ENCODE results near the gene RASIP1.
"Not testable (repeated sequence)": the region's sequence is repeated elsewhere in the genome, so short reads cannot be mapped to it uniquely, and the experiment has no call there.

The RASIP1 gene, protein sequence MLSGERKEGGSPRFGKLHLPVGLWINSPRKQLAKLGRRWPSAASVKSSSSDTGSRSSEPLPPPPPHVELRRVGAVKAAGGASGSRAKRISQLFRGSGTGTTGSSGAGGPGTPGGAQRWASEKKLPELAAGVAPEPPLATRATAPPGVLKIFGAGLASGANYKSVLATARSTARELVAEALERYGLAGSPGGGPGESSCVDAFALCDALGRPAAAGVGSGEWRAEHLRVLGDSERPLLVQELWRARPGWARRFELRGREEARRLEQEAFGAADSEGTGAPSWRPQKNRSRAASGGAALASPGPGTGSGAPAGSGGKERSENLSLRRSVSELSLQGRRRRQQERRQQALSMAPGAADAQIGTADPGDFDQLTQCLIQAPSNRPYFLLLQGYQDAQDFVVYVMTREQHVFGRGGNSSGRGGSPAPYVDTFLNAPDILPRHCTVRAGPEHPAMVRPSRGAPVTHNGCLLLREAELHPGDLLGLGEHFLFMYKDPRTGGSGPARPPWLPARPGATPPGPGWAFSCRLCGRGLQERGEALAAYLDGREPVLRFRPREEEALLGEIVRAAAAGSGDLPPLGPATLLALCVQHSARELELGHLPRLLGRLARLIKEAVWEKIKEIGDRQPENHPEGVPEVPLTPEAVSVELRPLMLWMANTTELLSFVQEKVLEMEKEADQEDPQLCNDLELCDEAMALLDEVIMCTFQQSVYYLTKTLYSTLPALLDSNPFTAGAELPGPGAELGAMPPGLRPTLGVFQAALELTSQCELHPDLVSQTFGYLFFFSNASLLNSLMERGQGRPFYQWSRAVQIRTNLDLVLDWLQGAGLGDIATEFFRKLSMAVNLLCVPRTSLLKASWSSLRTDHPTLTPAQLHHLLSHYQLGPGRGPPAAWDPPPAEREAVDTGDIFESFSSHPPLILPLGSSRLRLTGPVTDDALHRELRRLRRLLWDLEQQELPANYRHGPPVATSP

DNA sequence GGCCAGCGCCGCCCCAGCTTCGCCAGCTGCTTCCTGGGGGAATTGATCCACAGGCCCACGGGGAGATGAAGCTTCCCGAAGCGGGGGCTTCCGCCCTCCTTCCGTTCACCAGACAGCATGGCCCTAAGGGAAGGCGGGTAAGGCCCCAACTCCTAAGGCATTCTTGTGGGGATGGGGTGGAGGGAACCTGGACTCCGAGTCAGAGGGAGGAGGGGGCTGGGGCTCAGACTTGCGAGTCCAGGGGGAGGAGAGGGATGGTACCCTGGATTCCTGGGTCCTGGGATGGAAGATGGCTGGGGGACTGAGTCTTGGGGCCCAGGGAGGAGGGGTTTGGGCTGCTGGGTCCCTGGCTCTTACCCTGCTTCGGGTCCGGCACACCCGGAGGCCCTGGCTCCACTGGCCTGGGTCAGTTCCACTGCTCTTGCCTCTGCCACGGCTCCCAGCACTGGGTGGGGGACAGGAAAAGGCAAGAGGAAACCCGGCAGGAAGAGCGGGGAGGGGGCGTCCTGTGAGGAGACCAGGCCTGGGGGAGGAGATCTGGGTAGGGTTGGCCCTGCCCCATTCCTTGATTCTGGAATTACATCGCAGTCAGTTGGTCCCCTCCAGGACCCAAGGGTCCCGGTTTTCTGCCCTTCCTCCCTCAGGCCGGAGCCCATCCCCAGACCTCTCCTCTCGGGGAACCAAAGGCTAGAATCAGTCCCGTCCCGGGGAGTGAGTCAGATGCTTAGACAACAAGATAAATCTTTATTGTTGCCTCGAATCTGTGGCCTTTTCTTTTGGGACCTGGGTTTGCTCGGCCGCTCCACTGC is at the start of gene RASIP1:
RASIP1 (minus strand) TSS at position 447 of the 809 bp plus-strand sequence; CDS start at position 119, 328 bp downstream.
- no peak for DNase-seq

DNA sequence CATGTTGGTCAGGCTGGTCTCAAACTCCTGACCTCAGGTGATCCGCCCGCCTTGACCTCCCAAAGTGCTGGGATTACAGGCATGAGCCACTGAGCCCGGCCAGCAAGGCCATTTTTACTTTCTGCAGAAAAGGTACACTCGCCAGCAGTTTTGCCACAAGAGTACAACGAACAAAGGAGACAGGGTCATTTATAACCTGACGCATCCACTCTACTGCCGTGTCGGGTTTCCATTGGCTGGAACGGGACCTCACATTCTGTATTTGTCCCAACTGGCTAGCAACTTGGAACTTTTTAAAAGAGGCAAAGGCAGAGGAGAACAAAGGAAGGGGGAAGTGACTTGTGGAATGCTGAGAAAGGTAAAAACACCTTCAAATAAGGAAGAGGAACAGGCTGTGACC is 46.9 kb upstream of the RASIP1 start:
- not testable (repeated sequence) for DNase-seq

DNA sequence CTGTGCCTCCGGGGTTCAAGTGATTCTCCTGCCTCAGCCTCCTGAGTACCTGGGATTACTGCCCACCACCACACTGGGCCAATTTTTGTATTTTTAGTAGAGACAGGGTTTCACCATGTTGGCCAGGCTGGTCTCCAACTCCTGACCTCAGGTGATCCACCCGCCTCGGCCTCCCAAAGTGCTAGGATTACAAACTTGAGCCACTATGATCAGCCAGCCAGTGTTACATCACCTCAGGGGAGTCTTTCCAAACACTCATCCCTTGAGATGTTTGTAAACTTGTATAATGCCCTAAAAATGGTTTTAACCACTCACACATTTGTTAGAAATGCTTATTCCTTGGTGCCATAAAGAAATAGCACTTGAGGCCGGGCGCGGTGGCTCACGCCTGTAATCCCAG is 46.0 kb upstream of the RASIP1 start:
- DNase-seq = not testable (repeated sequence)

DNA sequence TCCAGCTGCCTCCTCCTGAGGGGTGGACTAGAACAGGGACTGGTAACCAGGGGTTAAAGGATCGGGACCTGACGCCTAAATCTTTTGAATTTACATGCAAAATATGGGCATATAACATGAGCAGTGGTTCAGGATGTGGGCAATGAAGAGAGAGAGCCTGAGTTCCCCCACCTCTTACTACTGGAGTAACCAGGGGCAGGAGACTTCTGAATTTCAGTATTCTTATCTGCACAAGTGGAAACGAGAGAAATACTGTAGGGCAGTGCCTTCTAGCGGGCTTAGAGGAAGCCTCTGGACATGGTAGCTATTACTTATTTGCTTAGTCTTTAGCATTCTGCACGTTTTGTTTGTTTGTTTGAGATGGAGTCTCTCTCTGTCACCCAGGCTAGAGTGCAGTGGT is 44.1 kb upstream of the RASIP1 start:
- no peak for DNase-seq

DNA sequence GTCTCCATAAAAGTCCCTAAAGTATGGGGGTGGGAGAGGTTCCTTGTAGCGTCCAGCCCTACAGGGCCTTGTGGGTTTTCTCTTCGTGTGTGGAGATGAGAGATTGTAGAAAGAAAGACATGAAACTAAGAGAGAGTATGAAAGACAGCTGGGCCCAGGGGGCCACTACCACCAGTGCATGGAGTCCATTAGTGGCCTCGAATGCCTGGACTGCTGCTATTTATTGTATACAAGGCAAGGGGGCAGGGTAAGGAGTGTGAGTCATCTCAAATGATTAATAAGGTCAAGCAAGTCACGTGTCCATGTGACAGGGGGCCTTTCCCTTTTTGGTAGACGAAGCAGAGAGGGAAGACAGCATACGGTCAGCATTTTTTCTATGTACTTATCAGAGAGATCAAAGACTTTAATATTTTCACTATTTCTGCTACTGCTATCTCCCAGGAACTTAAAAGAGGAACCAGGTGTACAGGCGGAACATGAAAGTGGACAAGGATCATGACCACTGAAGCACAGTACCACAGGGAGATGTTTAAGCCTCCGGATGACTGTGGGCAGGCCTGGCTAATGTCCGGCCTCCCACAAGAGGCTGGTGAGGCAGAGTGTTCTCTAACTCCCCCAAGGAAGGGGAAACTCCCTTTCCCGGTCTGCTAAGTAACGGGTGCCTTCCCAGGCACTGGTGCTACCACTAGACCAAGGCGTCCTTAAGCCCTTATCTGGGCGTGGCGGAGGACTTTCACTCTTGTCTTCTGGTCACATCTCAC is 40.4 kb upstream of the RASIP1 start:
- DNase-seq = no peak

DNA sequence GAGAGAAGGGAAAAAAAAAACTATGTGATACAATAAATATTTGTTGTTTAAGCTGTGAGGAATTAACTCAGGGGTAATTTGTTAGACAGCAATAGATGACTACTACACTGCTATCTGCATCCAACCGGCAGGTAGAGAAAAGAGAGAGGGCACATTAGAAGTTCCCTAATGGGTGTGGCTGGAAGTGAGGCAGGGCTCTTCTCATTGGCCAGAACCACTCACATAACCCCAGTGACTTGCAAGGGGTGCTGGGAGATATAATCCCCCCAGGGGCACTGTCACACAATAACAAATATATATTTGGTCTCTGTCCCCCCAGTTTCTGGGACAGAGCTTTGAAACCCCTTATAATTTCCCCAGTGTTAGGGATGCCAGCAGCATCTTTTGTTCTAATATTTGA is 39.2 kb upstream of the RASIP1 start:
- no peak for DNase-seq

DNA sequence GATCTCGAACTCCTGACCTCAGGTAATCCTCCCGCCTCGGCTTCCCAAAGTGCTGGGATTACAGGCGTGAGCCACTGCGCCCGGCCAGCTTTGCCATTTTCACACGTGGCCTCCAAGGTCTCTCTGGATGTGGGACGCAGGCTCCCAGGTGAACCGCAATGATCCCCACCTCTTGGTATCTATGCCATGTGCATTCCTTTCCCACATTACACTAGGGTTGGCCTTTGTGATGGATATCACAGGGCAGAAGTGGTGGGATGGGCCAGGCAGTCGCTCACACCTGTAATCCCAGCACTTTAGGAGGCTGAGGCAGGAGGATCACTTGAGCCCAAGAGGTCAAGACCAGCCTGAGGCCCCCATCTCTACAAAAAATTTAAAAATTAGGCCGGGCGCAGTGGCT is 37.3 kb upstream of the RASIP1 start:
- DNase-seq = no peak

DNA sequence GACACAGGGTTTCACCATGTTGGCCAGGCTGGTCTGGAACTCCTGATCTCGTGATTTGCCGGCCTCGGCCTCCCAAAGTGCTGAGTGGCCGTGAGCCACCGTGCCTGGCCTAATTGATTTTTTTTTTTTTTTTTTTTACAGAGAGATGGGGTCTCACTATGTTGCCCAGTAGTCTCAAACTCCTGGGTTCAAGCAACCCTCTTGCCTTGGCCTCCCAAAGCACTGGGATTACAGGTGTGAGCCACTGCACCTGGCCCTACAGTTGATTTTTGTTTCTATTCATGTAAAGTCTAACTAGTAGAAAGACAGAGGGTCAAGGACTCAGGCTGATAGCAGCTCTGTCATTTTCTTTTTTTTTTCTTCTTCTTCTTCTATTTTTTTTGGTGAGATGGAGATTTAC is 36.7 kb upstream of the RASIP1 start:
- DNase-seq = no peak

DNA sequence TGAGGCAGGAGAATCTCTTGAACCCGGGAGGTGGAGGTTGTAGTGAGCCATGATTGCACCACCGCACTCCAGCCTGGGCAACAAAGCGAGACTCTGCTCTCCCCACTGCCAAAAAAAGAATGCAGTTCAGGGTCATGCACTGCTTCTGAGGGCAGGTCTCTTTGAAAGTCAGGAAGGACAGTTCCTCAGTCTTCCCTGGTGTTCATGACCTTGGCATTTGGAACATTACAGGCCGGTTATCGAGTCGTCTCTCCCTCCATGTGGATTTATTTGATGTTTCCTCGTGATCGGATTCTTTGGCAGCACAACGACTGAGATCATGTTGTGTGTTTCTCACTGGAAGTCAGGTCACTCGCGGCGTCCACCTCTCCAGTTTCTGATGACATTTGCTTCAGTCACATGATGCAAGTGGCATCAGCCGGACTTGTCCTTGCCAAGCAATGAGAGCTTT is 32.1 kb upstream of the RASIP1 start:
- DNase-seq = no peak

DNA sequence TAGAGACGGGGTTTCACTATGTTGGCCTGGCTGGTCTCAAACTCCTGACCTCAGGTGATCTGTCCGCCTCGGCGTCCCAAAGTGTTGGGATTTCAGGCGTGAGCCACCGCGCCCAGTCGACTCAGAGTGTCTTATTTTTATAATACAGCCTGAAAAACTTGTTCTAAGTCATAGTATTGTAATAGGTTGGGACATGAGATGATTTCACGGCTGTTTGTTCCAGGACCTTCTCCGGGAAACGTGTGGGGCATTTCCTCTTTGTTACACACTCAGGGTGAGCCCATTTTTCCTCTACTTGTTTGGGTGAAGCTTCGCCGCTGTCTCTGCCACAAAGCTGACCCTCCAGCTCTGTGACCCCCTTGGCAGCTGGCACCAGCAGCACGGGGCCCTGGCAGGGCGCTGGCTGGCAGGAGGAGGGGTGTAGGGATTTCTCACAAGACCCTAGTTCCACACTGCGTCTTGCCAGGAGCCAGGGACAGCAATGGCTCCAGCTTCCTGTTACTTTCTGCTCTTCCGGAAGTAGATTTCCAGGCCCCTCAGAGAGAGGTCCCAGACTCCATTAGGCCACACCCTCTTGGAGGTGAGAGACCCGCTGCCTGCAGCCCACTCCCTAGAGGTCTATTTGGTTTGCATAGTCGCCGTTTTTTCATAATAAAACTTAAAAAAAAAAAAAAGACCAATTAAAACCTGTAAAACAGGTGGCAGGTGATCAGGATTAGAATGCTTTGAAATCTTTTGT is 30.5 kb upstream of the RASIP1 start:
- no peak for DNase-seq

DNA sequence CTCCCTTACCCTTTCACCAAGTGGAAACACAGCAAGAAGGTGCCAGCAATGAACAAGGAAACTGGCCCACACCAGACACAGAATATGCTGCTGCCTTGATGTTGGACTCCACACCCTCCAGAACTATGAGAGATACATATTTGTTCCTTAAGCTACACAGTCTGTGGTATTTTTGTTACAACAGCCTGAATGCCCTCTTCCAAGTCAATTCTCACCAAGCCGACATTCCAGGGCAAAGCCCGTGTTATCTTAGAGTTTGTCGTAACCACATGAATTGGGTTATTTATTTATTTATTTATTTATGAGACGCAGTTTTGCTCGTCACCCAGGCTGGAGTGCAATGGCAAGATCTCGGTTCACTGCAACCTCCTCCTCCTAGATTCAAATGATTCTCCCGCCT is 29.9 kb upstream of the RASIP1 start:
- no peak for DNase-seq

DNA sequence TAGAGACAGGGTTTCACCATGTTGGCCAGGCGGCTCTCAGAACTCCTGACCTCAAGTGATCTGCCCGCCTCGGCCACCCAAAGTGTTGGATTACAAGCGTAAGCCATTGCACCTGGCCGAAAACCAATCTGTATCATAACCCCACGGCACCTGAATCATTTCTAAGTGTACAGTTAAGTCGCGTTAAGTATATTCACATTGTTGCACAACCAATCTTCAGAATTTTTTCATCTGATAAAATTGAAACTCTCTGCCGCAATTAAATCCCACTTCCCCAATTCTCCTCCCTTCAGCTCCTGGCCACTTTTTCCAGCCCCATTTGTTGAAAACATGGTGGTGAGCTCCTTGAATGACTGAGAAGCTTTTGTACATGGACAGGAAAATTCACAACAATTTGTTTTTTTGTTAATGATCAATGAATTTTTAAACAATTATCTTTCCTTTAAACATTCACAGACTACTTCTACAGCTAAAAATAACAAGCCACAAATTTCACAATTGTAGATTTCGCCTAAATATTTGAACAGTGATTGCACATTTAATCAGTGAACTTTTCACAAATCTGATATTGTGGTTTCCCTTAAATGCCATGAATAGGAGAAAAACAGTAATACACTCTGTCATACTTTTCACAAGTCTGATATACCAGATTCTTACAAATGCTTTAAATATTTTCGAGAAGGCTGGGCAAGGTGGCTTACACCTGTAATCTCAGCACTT is 28.7 kb upstream of the RASIP1 start:
- no peak for DNase-seq

DNA sequence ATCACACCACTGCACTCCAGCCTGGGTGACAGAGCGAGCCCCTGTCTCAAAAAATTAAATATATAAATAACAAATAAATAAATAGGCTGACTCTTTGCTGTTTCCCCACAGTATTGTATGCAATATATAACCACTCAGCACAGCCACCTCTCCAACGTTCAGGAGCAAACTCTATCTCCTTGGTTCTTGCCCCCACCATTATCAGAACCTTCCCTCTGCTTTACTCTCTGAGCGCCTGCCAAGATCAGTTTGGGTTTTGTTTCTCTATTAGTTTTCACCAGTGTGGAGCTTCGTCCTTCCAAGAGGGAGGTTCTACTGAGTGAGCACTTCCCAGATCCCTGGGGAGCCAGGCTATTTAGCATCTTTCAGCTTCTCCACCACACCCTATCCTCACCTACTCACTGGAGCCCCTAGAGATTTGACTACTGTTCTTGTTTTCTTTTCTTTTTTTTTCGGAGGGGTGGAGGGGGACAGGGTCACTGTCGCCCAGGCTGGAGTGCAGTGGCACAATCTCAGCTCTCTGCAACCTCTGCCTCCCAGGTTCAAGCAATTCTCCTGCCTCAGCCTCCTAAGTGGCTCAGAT is 27.9 kb upstream of the RASIP1 start:
- not testable (repeated sequence) for DNase-seq

DNA sequence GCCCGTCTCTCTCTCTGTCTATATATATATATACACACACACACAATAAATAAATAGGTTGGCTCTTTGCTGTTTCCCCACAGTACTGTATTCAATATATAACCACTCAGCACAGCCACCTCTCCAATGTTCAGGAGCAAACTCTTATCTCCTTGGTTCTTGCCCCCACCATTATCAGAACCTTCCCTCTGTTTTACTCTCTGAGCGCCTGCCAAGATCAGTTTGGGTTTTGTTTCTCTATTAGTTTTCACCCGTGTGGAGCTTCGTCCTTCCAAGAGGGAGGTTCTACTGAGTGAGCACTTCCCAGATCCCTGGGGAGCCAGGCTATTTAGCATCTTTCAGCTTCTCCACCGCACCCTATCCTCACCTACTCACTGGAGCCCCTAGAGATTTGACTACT is 25.4 kb upstream of the RASIP1 start:
- not testable (repeated sequence) for DNase-seq

DNA sequence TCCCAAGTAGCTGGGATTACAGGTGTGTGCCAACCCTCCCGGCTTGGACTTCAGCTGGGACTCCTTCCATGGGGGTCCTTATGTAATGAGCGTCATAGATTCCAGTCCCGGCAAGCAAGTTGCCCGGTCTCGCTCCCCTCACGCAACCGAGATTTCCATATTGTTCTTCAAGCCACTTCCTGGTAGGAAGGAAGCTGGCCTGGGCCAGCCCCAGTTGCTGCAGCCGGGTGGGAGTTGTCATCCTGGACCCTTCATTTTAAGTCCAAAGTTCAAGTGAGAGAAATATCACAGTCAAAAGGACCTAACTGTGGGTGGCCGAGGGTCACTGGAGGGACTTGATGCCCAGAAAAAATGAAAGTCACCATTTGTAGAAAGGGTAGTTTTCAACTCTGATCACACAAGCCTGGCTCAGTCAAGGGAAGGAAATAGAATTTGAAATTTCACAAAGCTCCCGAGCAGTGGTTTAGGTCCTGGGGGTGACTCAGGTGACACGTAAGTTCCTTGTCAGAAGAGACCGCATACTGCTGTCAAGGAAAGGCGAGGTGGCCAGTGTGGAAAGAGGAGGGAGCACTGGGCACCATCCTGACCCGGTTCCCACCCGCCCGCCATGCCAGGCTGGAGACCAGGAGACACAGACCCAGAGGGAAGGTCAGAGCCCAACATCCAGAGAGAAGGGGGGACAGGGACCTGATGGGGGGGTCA is 20.2 kb upstream of the RASIP1 start:
- no peak for DNase-seq

DNA sequence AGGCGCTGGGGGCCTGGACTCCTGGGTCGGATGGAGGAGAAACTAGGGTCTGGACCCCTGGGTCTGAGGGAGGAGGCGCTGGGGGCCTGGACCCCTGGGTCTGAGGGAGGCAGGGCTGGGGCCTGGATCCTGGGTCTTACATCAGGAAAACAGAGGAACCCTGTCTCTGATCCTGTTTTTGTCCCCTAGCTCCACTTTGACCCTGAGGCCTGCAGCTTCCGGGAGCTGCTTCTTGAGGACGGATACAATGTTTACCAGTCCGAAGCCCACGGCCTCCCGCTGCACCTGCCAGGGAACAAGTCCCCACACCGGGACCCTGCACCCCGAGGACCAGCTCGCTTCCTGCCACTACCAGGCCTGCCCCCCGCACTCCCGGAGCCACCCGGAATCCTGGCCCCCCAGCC is 17.3 kb upstream of the RASIP1 start:
- DNase-seq = no peak

DNA sequence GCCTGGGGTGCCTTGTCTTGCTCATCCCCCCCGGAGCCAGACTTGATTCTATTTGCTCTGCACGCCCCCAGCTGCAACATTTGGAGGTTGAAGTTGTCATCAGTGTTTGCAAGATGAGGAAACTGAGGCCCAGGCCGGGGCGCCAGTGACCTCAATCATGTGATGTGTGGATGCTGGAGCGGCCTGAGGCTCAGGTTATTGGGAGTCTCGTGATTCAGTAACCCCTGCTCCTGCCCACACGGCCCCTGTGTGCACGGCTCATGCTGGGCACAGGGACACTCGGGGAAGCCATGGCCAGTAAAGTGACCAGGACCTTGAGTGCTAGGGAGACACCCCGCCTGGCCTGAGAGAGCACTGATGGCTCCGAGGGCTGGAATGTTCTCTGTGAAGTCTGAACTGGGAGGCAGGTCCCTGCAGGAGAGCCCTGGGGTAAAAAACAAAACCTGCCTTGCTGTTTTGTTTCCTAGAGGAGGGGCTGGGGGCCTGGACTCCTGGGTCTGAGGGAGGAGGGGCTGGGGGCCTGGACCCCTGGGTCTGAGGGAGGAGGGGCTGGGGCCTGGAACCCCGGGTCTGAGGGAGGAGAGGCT is 16.8 kb upstream of the RASIP1 start:
- DNase-seq = no peak

DNA sequence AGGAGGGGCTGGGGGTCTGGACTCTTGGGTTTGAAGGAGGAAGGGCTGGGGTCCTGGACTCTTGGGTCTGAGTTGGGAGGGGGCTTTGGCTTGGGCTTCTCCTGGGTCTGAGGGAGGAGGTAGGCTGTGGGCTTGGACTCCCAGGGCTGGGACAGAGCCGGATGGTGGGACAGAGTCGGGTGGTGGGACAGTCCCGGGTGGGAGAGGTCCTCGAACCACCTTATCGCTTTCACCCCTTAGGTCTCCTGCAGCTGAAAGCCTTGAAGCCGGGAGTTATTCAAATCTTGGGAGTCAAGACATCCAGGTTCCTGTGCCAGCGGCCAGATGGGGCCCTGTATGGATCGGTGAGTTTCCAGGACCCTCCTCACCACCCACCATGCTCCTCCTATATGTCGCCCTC is 16.3 kb upstream of the RASIP1 start:
- no peak for DNase-seq

DNA sequence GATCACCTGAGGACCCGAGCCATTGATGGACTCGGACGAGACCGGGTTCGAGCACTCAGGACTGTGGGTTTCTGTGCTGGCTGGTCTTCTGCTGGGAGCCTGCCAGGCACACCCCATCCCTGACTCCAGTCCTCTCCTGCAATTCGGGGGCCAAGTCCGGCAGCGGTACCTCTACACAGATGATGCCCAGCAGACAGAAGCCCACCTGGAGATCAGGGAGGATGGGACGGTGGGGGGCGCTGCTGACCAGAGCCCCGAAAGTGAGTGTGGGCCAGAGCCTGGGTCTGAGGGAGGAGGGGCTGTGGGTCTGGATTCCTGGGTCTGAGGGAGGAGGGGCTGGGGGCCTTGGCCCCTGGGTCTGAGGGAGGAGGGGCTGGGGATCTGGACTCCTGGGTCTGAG is 15.8 kb upstream of the RASIP1 start:
- no peak for DNase-seq

All from DMS79 treated with DMSO at 0.1 percent for 48 hours (cell line).